ENCODE data around the gene NAA35. TPM values are rescaled to one million over a fixed set of nuclear protein-coding genes. Genes with fewer than 3 reads are reported as not detected.

The NAA35 gene
- polyA plus RNA-seq, 1 experiment = 9.8 TPM

DNA sequence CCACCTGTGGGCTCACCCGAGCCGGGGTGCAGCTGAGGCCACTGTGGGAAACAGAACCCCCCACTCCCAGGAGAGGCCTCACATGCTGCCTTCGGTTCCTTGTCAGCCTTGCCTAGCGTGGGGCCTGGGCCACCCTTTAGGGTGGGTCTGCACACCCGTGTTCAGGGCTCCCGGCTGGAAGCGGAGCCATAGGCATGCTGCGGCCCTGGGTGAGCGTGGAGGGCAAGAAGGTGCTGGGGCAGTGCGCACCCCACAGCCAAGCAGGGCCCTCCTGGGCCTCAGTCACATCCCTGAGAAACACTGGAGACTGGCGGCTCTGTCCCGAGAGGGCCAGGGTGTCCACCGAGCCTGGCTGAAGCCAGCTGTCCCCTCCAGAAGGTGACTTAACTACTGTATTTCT, 116.5 kb downstream of the NAA35 start:
- Histone ChIP-seq H3K4me3 (ENCODE audit: low read depth, low read length) (no peak overlapping the region), H3K27me3 (ENCODE audit: control insufficient read depth, insufficient read depth, low read length) (no peaks in the 10 kb centered on the region), H3K36me3 (ENCODE audit: control insufficient read depth, insufficient read depth, low read length) (no peaks in the 10 kb centered on the region; the same call in 1 of the 2 replicates)
- TF ChIP-seq, protein P1, sequence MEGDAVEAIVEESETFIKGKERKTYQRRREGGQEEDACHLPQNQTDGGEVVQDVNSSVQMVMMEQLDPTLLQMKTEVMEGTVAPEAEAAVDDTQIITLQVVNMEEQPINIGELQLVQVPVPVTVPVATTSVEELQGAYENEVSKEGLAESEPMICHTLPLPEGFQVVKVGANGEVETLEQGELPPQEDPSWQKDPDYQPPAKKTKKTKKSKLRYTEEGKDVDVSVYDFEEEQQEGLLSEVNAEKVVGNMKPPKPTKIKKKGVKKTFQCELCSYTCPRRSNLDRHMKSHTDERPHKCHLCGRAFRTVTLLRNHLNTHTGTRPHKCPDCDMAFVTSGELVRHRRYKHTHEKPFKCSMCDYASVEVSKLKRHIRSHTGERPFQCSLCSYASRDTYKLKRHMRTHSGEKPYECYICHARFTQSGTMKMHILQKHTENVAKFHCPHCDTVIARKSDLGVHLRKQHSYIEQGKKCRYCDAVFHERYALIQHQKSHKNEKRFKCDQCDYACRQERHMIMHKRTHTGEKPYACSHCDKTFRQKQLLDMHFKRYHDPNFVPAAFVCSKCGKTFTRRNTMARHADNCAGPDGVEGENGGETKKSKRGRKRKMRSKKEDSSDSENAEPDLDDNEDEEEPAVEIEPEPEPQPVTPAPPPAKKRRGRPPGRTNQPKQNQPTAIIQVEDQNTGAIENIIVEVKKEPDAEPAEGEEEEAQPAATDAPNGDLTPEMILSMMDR (IDR thresholded peaks at IDR 0.05; ENCODE audit: insufficient read depth, low read depth, low read length) = no peak
- DNase-seq (ENCODE audit: low read depth) = no peak
- ChIA-PET POLR2A (no interaction called here), CTCF (interaction anchor here (0.6 to 1.1 kb wide), 2 partner anchors 19 to 145 kb away, joined by 3 read pairs; no protein-coding TSS in a partner anchor)

DNA sequence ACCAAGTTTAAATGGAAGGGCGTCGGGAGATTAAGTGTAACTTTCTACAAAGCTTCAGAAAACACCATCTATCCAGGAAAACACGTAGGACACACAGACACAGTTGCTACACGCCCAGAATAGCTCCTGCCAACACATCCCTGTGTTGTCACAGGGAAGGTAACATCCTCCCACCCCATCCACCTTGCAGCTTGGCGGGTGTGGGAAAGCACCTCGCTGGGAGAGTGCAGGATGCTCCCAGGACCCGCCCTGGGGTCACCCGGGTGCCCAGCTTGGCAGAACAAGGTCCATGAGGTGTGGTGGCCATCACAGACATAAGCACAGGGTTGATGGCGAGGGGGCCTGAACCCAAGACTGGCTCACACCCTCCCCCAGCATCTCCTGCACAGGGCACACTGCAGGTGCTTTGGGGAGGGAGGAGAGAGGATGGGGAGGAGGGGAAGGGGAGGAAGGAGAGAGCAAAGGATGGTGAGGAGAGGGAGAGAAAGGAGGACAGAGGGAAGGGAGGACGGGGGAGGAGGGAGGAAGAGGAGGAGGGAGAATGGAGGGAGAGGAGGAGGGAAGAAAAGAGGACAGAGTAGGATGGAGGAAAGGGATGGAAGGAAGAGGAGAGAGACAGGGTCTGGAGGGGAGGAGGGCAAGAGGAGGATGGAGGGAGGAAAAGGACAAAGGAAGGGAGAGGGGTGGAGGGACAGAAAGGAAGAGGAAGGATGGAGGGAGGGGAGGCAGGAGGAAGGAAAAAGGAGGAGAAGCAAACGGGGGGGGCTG, 121.2 kb downstream of the NAA35 start:
- Histone ChIP-seq H3K36me3 (ENCODE audit: control insufficient read depth, insufficient read depth, low read length) (no peaks in the 10 kb centered on the region), H3K4me3 (ENCODE audit: low read depth, low read length) (no peak overlapping the region), H3K27me3 (ENCODE audit: control insufficient read depth, insufficient read depth, low read length) (no peaks in the 10 kb centered on the region)
- CTCF ChIA-PET = interaction anchor here (0.6 kb wide), 1 partner anchor 139 kb away, joined by 3 read pairs; no protein-coding TSS in a partner anchor
- DNase-seq (ENCODE audit: low read depth) = no peak
- TF ChIP-seq, protein P1 (IDR thresholded peaks at IDR 0.05; ENCODE audit: insufficient read depth, low read depth, low read length) = no peak
- POLR2A ChIA-PET = no interaction called here

DNA sequence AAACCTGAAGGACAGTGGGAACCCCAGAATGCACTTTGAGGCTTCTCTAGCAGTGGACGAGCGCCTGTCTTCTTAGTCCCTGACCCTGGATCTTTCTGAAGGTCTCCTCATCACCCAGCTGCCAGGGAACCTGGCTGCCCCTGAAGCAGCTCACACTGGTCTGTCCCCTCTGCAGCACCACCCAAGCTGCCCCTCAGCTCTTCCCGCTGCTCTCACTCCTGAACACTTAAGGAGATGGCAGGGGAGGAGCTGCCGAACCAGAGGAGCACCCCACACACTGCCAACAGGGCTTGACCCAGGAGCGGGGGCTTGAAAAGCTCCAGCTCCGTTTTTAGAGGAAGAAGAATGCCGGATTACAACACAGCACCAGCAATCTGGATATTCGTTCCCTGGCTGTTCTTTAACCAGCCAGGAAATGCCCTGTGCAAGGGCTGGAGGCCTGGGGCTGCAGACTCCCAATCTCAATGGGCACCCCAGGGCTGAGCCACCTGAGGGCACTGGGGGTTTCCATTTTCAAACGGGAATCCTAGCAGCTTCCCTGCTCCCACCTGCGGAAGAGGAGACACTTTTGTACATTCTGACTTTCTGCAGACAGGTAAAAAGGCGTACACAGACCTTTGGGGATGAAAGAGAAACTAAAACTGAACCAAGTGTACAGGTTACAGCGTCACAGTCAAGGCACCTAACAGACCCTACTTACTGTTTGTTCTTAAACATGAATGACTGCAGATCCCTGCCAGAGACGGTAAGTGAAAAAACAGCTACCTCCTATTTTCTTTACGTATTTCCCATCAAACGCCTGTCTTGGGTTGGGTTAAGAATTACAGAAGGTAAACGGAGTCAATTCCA, 122.1 kb downstream of the NAA35 start:
- TF ChIP-seq, protein P1 (IDR thresholded peaks at IDR 0.05; ENCODE audit: insufficient read depth, low read depth, low read length) = no peak
- Histone ChIP-seq H3K36me3 (ENCODE audit: control insufficient read depth, insufficient read depth, low read length) (no peaks in the 10 kb centered on the region), H3K27me3 (ENCODE audit: control insufficient read depth, insufficient read depth, low read length) (no peaks in the 10 kb centered on the region), H3K4me3 (ENCODE audit: low read depth, low read length) (no peak overlapping the region)
- DNase-seq (ENCODE audit: low read depth) = no peak
- POLR2A ChIA-PET = no interaction called here
- CTCF ChIA-PET = interaction anchor here (0.6 kb wide), 1 partner anchor 11 kb away, joined by 3 read pairs; no protein-coding TSS in a partner anchor

DNA sequence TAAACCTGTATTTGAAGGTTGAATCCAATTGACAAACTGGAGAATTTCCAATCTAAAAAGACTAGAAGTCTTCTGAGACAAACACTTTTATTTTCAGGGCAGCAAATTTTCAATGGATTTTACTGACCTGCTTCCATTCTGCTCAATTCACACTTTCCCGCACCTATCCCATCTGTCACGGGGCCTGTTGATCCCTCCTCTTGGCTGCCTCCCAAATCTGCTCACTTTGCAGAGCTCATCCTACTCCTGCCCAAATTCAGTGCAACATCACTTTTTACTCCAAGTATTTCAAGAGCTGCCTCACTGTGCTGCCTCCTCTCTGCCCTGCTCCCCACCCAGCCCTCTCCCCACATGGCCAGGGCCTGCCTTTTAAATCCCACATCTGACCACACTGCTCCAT, 123.3 kb downstream of the NAA35 start:
- POLR2A ChIA-PET = no interaction called here
- Histone ChIP-seq H3K4me3 (ENCODE audit: low read depth, low read length) (no peak overlapping the region), H3K36me3 (ENCODE audit: control insufficient read depth, insufficient read depth, low read length) (no peaks in the 10 kb centered on the region), H3K27me3 (ENCODE audit: control insufficient read depth, insufficient read depth, low read length) (no peaks in the 10 kb centered on the region)
- no peak for DNase-seq (ENCODE audit: low read depth)
- TF ChIP-seq, protein P1 (IDR thresholded peaks at IDR 0.05; ENCODE audit: insufficient read depth, low read depth, low read length) = no peak
- CTCF ChIA-PET = no interaction called here

DNA sequence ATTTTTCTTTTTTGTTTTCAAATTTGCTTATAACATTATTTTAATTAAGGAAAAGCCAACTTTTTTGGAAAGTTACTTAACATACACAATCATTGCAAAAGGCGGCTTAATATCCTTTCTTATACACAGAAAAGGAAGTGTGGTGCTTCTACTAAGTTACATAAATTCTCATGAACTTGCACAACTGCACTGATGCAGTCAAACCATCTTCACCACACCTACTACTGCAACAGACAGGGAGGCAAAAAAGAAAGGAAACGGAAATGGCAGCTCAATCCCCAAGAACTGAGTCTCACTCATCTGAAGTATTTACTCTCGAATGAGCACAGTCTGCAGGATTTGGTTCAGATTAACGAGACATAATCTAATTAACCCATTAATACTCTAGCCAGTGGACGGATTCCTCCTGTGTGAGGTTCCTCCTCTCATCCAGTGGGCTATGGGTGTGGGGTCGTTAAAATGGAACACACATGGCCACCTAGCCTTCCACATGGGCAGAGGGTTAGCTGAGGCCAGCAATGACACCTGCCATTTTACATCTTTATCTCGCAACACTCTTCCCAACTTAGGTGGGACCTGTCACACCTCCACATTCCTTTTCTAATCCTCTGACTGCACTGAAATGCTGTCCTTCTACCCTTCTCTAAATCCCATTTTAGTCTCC, 128.4 kb downstream of the NAA35 start:
- POLR2A ChIA-PET = no interaction called here
- no peak overlapping the region for H3K4me3 ChIP-seq (ENCODE audit: low read depth, low read length)
- no peaks in the 10 kb centered on the region for H3K27me3 ChIP-seq (ENCODE audit: control insufficient read depth, insufficient read depth, low read length)
- CTCF ChIA-PET = no interaction called here
- TF ChIP-seq, protein P1 (IDR thresholded peaks at IDR 0.05; ENCODE audit: insufficient read depth, low read depth, low read length) = no peak
- DNase-seq (ENCODE audit: low read depth) = no peak
- no peaks in the 10 kb centered on the region for H3K36me3 ChIP-seq (ENCODE audit: control insufficient read depth, insufficient read depth, low read length)
